OCI-LY1 (cell line): ENCODE results near the gene UROC1.

ENCODE experiments used
- EZH2 ChIP-seq: fragments of 200-600 bp; sonication (generic), shearing (Covaris generic); IDR thresholded peaks from 2 replicates; pipeline ENCODE4 v1.8.0; 2017; ENCODE audit warnings: borderline replicate concordance, mixed run types, mild to moderate bottlenecking, antibody characterized with exemption, low read length, moderate library complexity, mixed read lengths
- TF ChIP-seq, protein P1 (sequence below): fragments of 200-600 bp; sonication (generic), shearing (Covaris generic); IDR thresholded peaks from 2 replicates; pipeline ENCODE4 v1.5.1; 2017; ENCODE audit warnings: mild to moderate bottlenecking, antibody characterized with exemption, low read length, moderate library complexity, mixed read lengths

DNA sequence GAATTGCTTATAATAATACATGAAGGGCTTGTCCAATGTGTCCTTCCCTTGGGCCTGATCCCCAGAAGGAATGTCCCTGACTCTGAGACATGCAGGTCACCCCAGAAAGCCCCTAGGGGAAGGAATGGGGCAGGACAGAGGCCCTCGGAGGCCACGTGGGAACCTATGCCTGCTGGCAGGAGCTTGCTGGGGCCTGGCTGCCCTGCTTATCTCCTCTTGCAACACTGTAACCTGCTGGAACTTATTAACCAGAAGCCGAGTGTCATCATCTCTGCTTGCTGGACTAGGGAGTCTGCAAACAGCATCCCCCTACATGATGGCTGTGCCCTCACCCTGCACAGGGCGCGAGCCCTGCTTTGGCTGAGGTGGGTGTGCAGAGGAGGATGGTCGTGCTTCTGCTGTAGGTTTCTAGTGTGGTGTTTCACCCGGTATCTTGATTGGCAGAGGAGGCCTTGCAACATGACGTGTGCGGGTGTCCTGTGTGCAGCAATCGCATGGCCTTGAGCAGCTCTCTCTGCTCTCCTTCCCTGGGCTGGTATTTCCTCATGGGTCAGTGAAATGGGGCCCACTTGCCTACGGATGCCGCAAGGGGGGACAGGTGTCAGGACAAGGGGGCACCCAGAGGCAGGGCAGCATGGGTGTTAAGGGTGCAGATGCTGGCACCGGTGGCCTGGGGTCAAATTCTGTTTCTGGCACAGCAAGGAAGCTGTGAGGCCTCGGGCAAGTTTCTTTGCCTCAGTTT, 11.4 kb upstream of the UROC1 start:
- TF ChIP-seq, protein P1, sequence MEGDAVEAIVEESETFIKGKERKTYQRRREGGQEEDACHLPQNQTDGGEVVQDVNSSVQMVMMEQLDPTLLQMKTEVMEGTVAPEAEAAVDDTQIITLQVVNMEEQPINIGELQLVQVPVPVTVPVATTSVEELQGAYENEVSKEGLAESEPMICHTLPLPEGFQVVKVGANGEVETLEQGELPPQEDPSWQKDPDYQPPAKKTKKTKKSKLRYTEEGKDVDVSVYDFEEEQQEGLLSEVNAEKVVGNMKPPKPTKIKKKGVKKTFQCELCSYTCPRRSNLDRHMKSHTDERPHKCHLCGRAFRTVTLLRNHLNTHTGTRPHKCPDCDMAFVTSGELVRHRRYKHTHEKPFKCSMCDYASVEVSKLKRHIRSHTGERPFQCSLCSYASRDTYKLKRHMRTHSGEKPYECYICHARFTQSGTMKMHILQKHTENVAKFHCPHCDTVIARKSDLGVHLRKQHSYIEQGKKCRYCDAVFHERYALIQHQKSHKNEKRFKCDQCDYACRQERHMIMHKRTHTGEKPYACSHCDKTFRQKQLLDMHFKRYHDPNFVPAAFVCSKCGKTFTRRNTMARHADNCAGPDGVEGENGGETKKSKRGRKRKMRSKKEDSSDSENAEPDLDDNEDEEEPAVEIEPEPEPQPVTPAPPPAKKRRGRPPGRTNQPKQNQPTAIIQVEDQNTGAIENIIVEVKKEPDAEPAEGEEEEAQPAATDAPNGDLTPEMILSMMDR, result no peak
- no peak for TF ChIP-seq EZH2
